CD14-positive monocyte (primary cell): ENCODE data around the gene KLHL34. TPM values are rescaled to one million over a fixed set of nuclear protein-coding genes. Genes with fewer than 3 reads are reported as not detected.

Source experiments
- DNase-seq, 3 donors: peaks; one replicate each; pipeline ENCODE4 v3.0.0-alpha.2; 2011 to 2022
- H2AFZ ChIP-seq: 2 replicates; pipeline ENCODE4 v1.6.0; 2012; ENCODE audit warnings: mild to moderate bottlenecking, low read depth, low read length, inconsistent platforms; ENCODE audit not compliant: insufficient read depth, poor library complexity, severe bottlenecking
- H3K27ac ChIP-seq, 2 donors: 1 replicate in 1 of 2; 2 replicates in 1 of 2; pipeline ENCODE4 v1.5.1; 2012 to 2013; ENCODE audit warnings: low read length in 2 of 2, control low read depth in 1 of 2, inconsistent platforms in 1 of 2, low read depth in 1 of 2, mild to moderate bottlenecking in 1 of 2
- H3K27me3 ChIP-seq, 2 donors: one replicate each; pipeline versions ENCODE4 v1.6.0 to v1.6.1; 2011 to 2013; ENCODE audit warnings: low read length in 2 of 2; ENCODE audit not compliant: control insufficient read depth in 2 of 2, insufficient read depth in 2 of 2
- H3K36me3 ChIP-seq, 2 donors: replicated peaks in 1 of 2; 1 replicate in 1 of 2; 2 replicates in 1 of 2; pipeline versions ENCODE4 v1.5.1 to v1.6.1; 2012 to 2013; ENCODE audit warnings: low read length in 2 of 2, control low read depth in 1 of 2, inconsistent platforms in 1 of 2, mild to moderate bottlenecking in 1 of 2; ENCODE audit not compliant: insufficient read depth in 2 of 2, control insufficient read depth in 1 of 2
- H3K4me1 ChIP-seq, 2 donors: 1 replicate in 1 of 2; 2 replicates in 1 of 2; pipeline versions ENCODE4 v1.5.1 to v1.6.1; 2012 to 2013; ENCODE audit warnings: low read length in 2 of 2, control low read depth in 1 of 2, inconsistent platforms in 1 of 2, mild to moderate bottlenecking in 1 of 2, moderate library complexity in 1 of 2; ENCODE audit not compliant: insufficient read depth in 2 of 2, control insufficient read depth in 1 of 2
- H3K4me2 ChIP-seq: replicated peaks from 2 replicates; pipeline ENCODE3; 2012; ENCODE audit warnings: low read length, moderate library complexity, mild to moderate bottlenecking; ENCODE audit not compliant: poor library complexity, severe bottlenecking; ENCODE audit errors: extremely low read depth
- H3K4me3 ChIP-seq, 3 experiments: fragments of 200-600 bp in 1 of 3; sonication (generic) in 1 of 3; replicated peaks in 1 of 3; 1 replicate in 2 of 3; 2 replicates in 1 of 3; pipeline ENCODE4 v1.5.1; 2011 to 2013; ENCODE audit warnings: low read length in 3 of 3, mild to moderate bottlenecking in 3 of 3, control low read depth in 2 of 3, low read depth in 2 of 3, inconsistent platforms in 1 of 3, moderate library complexity in 1 of 3
- H3K79me2 ChIP-seq: 2 replicates; pipeline ENCODE4 v1.6.0; 2012; ENCODE audit warnings: mild to moderate bottlenecking, control low read depth, inconsistent platforms, low read length, moderate library complexity; ENCODE audit not compliant: insufficient read depth
- H3K9ac ChIP-seq: 2 replicates; pipeline ENCODE4 v1.6.0; 2017; ENCODE audit warnings: low read length, mild to moderate bottlenecking; ENCODE audit not compliant: insufficient read depth, poor library complexity, severe bottlenecking
- H3K9me3 ChIP-seq, 2 donors: replicated peaks in 1 of 2; 1 replicate in 1 of 2; 2 replicates in 1 of 2; pipeline versions ENCODE4 v1.5.1 to v1.6.1; 2012 to 2013; ENCODE audit warnings: low read length in 2 of 2, control low read depth in 1 of 2; ENCODE audit not compliant: control insufficient read depth in 1 of 2, insufficient read depth in 1 of 2
- H4K20me1 ChIP-seq: 2 replicates; pipeline ENCODE4 v1.6.0; 2012; ENCODE audit warnings: mild to moderate bottlenecking, low read length, control low read depth, moderate library complexity; ENCODE audit not compliant: insufficient read depth
- H3K27ac Mint-ChIP-seq, 7 donors: one replicate each; pipeline ENCODE4 v1.8.0; 2020; ENCODE audit warnings: mild to moderate bottlenecking in 7 of 7, mixed read lengths in 7 of 7, moderate library complexity in 6 of 7, inconsistent platforms in 2 of 7
- H3K27me3 Mint-ChIP-seq, 3 donors: one replicate each; pipeline ENCODE4 v1.8.0; 2021 to 2022; ENCODE audit warnings: low read depth in 3 of 3, mild to moderate bottlenecking in 3 of 3, mixed read lengths in 3 of 3, moderate library complexity in 3 of 3, inconsistent platforms in 1 of 3
- H3K36me3 Mint-ChIP-seq, 2 donors: one replicate each; pipeline ENCODE4 v1.8.0; 2020; ENCODE audit warnings: mixed read lengths in 2 of 2, inconsistent platforms in 1 of 2, mild to moderate bottlenecking in 1 of 2
- H3K4me1 Mint-ChIP-seq: one replicate; pipeline ENCODE4 v1.8.0; 2020; ENCODE audit warnings: mild to moderate bottlenecking, mixed read lengths
- H3K4me3 Mint-ChIP-seq, 2 donors: one replicate each; pipeline ENCODE4 v1.8.0; 2020; ENCODE audit warnings: mild to moderate bottlenecking in 2 of 2, mixed read lengths in 2 of 2, moderate library complexity in 1 of 2
- H3K9me3 Mint-ChIP-seq, 7 donors: one replicate each; pipeline ENCODE4 v1.8.0; 2020 to 2022; ENCODE audit warnings: mixed read lengths in 7 of 7, mild to moderate bottlenecking in 6 of 7, moderate library complexity in 6 of 7, inconsistent platforms in 2 of 7
- CTCF ChIP-seq: fragments of 200-600 bp; IDR thresholded peaks from one replicate; pipeline ENCODE4 v1.8.0; 2022; ENCODE audit warnings: antibody characterized with exemption, mild to moderate bottlenecking
- WGBS: methylation state at CpG from one replicate; pipeline ENCODE4 v1.1.5; 2013; ENCODE audit warnings: missing lambda C conversion rate; ENCODE audit not compliant: insufficient coverage; 5-methylcytosine and 5-hydroxymethylcytosine counted together
- intact Hi-C, 2 donors: fragments of 100-400 bp; cut with micrococcal nuclease; formaldehyde crosslinking; loops; one replicate each; pipeline versions ENCODE4 v1.15.0 to v1.15.1; 2023
- polyA plus RNA-seq, 3 donors: library from polyadenylated mRNA; depleted of rRNA in 1 of 3; unstranded in 2 of 3; stranded (reverse) in 1 of 3; fragments of 300-500 nt in 2 of 3; fragments of >200 nt in 1 of 3; fragmentation: Illumina TruSeq in 2 of 3; gene quantifications; 1 replicate in 2 of 3; 2 replicates in 1 of 3; pipeline ENCODE4 v1.2.3, GENCODE V29; 2012 to 2021

Gene KLHL34
- polyA plus RNA-seq, 3 donors: not detected

GRCh38 chrX:21660156-21660555 is 2.0 kb upstream of the KLHL34 start:
- H3K79me2 ChIP-seq: no peaks in the 10 kb centered on the region
- H3K9ac ChIP-seq: no peak overlapping the region
- no peaks in the 10 kb centered on the region for H3K4me1 ChIP-seq
- Mint-ChIP-seq H3K27me3 (peaks cover 23 to 55% (median 42%) of the 10 kb centered on the region in 3 donors), H3K27ac (no peak overlapping the region), H3K9me3 (peaks cover 2 to 24% (median 9%) of the 10 kb centered on the region in 7 donors), H3K4me1 (peaks cover 2% of the 10 kb centered on the region), H3K36me3 (no peaks in the 10 kb centered on the region), H3K4me3 (no peak overlapping the region)
- no CpG with 5 or more reads among the region's 2 CpGs for WGBS
- H4K20me1 ChIP-seq: no peaks in the 10 kb centered on the region
- H3K9me3 ChIP-seq: peaks cover 4 to 27% of the 10 kb centered on the region in 2 donors
- H3K27ac ChIP-seq: no peak overlapping the region
- H2AFZ ChIP-seq: no peak overlapping the region
- no peak for DNase-seq
- intact Hi-C loops: no loop called here
- peaks cover 5 to 45% of the 10 kb centered on the region in 2 donors for H3K27me3 ChIP-seq
- H3K36me3 ChIP-seq: no peaks in the 10 kb centered on the region
- no peak overlapping the region for H3K4me2 ChIP-seq
- H3K4me3 ChIP-seq: no peak overlapping the region
- TF ChIP-seq CTCF: no peak

- no CpG with 5 or more reads among the region's 3 CpGs for WGBS
- Mint-ChIP-seq H3K4me3 (peak overlapping the region in 1 of 2 donors; percentile 68), H3K27me3 (peaks cover 23 to 56% (median 42%) of the 10 kb centered on the region in 3 donors), H3K27ac (no peak overlapping the region), H3K9me3 (peaks cover 2 to 24% (median 9%) of the 10 kb centered on the region in 7 donors), H3K4me1 (peaks cover 2% of the 10 kb centered on the region), H3K36me3 (no peaks in the 10 kb centered on the region)
- intact Hi-C loops: no loop called here
- Histone ChIP-seq H3K79me2 (no peaks in the 10 kb centered on the region), H3K4me3 (no peak overlapping the region), H3K36me3 (no peaks in the 10 kb centered on the region), H3K27me3 (peaks cover 5 to 45% of the 10 kb centered on the region in 2 donors), H3K27ac (no peak overlapping the region), H2AFZ (no peak overlapping the region), H3K4me1 (no peaks in the 10 kb centered on the region), H3K9me3 (peaks cover 4 to 27% of the 10 kb centered on the region in 2 donors), H3K4me2 (no peak overlapping the region), H4K20me1 (no peaks in the 10 kb centered on the region), H3K9ac (no peak overlapping the region)
- DNase-seq: no peak
- no peak for TF ChIP-seq CTCF
These were observed 1.2 kb upstream of the KLHL34 start for GRCh38 chrX:21659320-21659719.
